AG10803 (cell line): Measurements from ENCODE around the gene ARSK.

ENCODE experiments used
- DNase-seq: peaks from one replicate; pipeline ENCODE4 v3.0.0; 2010; ENCODE audit warnings: low read depth
- H3K4me3 ChIP-seq: 2 replicates; pipeline ENCODE4 v1.5.1; 2011; ENCODE audit warnings: mild to moderate bottlenecking, low read length, control low read depth
- CTCF ChIP-seq: conservative IDR thresholded peaks from 2 replicates; pipeline ENCODE4 v1.5.1; 2011; ENCODE audit warnings: mild to moderate bottlenecking, low read length, control low read depth, inconsistent platforms

Gene ARSK

GRCh38 chr5:95619514-95620029 lies 64.7 kb downstream of the ARSK start:
- no peak for TF ChIP-seq CTCF
- peak overlapping the region; percentile 55 for H3K4me3 ChIP-seq
- no peak for DNase-seq

- peak within 1 kb of the TSS; percentile 55 for H3K4me3 ChIP-seq
- TF ChIP-seq CTCF = no peak
- DNase-seq = peak; percentile 25
These were observed 65.3 kb downstream of the ARSK start, which contains the start of gene GPR150 for GRCh38 chr5:95620030-95620869. GPR150 (plus strand) TSS chr5:95620087; CDS start chr5:95620276, 189 bp downstream.

GRCh38 chr5:95620870-95621838 lies 66.3 kb downstream of the ARSK start:
- H3K4me3 ChIP-seq = peak overlapping the region; percentile 45
- DNase-seq = peak; percentile 9
- no peak for TF ChIP-seq CTCF

GRCh38 chr5:95621839-95622629 lies 67.1 kb downstream of the ARSK start:
- no peak for TF ChIP-seq CTCF
- no peak for DNase-seq
- no peak overlapping the region for H3K4me3 ChIP-seq

- no peak for TF ChIP-seq CTCF
- DNase-seq = no peak
- no peak overlapping the region for H3K4me3 ChIP-seq
These were observed 68.8 kb downstream of the ARSK start for GRCh38 chr5:95623706-95624105.

- no peak overlapping the region for H3K4me3 ChIP-seq
- TF ChIP-seq CTCF = no peak
- DNase-seq = no peak
These were observed 69.5 kb downstream of the ARSK start for GRCh38 chr5:95624368-95624767.
